Measurements from ENCODE around the gene ZDHHC17.

The ZDHHC17 gene

DNA sequence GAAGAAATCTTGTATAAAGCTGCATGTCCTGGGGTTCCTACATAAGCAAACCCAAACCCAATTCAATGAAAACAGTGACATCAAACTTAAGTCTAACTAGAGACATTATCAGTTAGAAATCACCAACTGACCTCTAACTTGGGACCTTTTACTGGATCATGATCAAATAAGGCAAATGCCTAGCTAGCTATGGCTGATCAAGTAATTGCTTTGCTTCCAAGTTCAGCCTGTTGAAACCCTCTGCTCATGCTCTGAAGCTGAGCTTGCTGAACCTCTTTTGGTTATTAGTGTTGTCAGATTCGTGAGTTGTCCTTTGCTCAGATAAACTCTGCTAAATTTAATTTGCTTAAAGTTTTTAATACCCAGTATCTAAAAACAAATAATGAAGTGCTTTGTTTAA, 28.9 kb downstream of the ZDHHC17 start:
- in situ Hi-C loops (cut with MboI; ENCODE audit: low pct_unique_long_range_greater_than_20kb, low sequenced_read_pairs, unreplicated experiment) = loop anchor here (10.0 kb wide), 1 partner anchor 168 kb away; no protein-coding TSS in a partner anchor
- no peak for DNase-seq (ENCODE audit: low spot score)
- TF ChIP-seq, protein P1, sequence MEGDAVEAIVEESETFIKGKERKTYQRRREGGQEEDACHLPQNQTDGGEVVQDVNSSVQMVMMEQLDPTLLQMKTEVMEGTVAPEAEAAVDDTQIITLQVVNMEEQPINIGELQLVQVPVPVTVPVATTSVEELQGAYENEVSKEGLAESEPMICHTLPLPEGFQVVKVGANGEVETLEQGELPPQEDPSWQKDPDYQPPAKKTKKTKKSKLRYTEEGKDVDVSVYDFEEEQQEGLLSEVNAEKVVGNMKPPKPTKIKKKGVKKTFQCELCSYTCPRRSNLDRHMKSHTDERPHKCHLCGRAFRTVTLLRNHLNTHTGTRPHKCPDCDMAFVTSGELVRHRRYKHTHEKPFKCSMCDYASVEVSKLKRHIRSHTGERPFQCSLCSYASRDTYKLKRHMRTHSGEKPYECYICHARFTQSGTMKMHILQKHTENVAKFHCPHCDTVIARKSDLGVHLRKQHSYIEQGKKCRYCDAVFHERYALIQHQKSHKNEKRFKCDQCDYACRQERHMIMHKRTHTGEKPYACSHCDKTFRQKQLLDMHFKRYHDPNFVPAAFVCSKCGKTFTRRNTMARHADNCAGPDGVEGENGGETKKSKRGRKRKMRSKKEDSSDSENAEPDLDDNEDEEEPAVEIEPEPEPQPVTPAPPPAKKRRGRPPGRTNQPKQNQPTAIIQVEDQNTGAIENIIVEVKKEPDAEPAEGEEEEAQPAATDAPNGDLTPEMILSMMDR (IDR thresholded peaks at IDR 0.05; ENCODE audit: extremely low read depth, insufficient read depth, missing control alignments) = no peak

DNA sequence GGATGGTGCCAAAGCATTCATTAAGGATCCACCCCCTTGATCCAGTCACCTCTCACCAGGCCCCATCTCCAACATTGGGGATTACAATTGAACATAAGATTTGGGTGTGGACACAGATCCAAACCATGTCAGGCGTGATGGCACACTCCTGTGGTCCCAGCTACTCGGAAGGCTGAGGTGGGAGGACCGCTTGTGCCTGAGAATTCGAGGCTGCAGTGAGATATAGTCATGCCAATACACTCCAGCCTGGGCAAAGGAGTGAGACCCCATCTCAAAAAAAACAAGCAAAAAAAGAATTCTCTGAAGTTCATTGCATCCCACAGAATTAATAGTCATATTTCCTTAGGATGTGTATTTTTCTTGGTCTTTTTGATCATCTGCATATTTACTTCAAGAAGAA, 34.9 kb downstream of the ZDHHC17 start:
- TF ChIP-seq, protein P1 (IDR thresholded peaks at IDR 0.05; ENCODE audit: extremely low read depth, insufficient read depth, missing control alignments) = no peak
- in situ Hi-C loops (cut with MboI; ENCODE audit: low pct_unique_long_range_greater_than_20kb, low sequenced_read_pairs, unreplicated experiment) = loop anchor here (10.0 kb wide), 1 partner anchor 174 kb away; no protein-coding TSS in a partner anchor
- DNase-seq (ENCODE audit: low spot score) = no peak

DNA sequence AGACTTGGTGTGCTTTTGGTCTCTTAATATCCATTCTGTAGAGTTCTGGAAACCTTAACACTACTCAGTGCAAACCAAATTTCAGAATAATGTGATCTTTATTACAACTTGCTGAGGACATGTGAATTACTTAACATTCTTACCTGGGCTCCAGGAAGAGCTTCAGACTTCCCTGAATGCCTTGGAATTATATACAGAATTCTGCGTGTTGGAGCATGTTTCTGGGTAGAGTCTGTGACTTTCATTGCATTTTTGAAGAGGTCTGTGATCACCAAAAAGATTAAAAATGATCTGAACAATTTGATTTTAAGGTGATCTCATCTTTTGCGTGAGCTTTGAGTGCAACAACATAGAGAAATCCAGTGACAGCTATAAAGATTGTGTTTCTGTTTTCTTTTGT, 35.4 kb downstream of the ZDHHC17 start:
- TF ChIP-seq, protein P1 (IDR thresholded peaks at IDR 0.05; ENCODE audit: extremely low read depth, insufficient read depth, missing control alignments) = no peak
- in situ Hi-C loops (cut with MboI; ENCODE audit: low pct_unique_long_range_greater_than_20kb, low sequenced_read_pairs, unreplicated experiment) = loop anchor here (10.0 kb wide), 1 partner anchor 175 kb away; no protein-coding TSS in a partner anchor
- no peak for DNase-seq (ENCODE audit: low spot score)

DNA sequence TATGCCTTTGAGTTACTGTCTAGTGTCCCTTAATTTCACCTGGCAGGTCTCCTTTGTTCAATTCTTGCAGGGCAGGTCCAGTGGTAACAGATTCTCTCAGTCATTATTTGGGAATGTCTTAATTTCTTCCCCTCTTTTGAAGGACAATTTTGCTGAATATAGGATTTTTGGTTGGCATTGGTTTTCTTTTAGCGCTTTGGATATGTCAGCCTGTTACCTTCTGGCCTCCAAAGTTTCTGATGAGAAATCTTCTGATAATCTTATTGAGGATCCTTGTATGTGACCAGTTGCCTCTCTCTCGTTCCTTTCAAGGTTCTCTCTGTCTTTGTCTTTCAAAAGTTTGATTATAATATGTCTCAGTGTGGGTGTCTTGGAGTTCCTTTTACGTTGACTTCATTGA, 38.1 kb downstream of the ZDHHC17 start:
- DNase-seq (ENCODE audit: low spot score) = no peak
- in situ Hi-C loops (cut with MboI; ENCODE audit: low pct_unique_long_range_greater_than_20kb, low sequenced_read_pairs, unreplicated experiment) = no loop called here

DNA sequence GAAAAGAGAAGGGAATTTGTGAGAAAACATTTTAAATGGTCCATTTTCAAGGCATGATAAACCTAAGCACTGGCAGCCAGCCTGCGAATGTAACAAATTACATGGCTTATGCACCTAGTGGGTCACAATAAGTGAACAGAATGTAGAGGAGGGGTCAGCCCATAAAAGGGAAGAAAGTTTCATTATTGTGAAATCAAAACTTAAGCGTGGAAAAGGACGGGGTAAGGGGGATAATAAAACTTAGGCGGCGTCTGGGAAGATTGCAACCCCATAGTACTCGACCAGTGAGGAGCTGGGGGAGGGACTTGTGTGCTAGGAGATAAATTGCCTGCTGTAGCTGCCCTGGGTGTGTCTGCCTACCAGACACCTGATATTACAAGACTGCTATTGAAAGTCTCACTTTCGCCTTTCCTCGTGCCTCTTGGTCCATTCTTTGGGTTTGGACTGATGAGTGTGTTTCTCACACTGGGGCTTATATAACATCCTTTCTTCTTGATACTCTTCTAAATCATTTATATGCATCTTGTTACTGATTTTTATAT, 40.6 kb downstream of the ZDHHC17 start:
- TF ChIP-seq, protein P1 (IDR thresholded peaks at IDR 0.05; ENCODE audit: extremely low read depth, insufficient read depth, missing control alignments) = no peak
- DNase-seq (ENCODE audit: low spot score) = no peak
- in situ Hi-C loops (cut with MboI; ENCODE audit: low pct_unique_long_range_greater_than_20kb, low sequenced_read_pairs, unreplicated experiment) = no loop called here

More for the DNA sequence above, 38.1 kb downstream of the ZDHHC17 start:
- TF ChIP-seq, protein P1 (IDR thresholded peaks at IDR 0.05; ENCODE audit: extremely low read depth, insufficient read depth, missing control alignments) = no peak

DNA sequence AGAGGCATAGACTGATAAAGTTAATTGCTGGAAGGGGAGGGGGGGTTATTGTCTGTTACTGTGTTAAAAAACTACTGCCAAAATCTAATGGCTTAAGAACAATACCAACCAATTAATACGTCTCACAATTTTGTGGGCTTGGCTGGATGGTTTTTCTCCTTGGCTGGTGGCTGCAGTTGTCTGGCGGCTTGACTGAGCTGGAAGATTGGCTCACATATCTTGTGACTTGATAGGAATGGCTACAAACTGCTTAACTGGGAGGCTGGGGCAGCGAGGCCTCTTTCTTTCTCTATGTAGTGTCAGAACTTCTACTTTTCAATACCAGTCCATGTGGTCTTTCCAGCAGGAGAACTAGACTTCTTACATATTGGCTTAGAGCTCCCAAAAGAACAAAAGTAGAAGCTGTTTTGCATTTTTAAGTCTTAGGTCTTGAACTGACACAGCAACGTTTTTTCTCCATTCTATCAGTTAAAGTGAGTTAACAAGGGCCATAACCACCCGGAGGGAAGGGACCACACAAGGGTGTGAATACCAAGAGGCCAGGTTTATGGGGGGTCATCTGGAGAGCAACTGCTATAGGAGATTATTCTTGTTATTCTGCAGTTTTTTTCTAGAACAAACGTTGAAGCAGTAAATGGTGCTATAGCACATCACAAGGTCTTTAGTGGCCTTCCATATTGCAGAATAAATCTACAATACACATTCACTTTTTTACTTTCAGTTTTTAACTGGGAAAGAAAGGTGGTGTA, 46.9 kb downstream of the ZDHHC17 start:
- TF ChIP-seq, protein P1 (IDR thresholded peaks at IDR 0.05; ENCODE audit: extremely low read depth, insufficient read depth, missing control alignments) = no peak
- in situ Hi-C loops (cut with MboI; ENCODE audit: low pct_unique_long_range_greater_than_20kb, low sequenced_read_pairs, unreplicated experiment) = no loop called here
- no peak for DNase-seq (ENCODE audit: low spot score)

All from GM13977 (cell line).